ENCODE results near the gene DCAF4L1.

DCAF4L1 gene, protein sequence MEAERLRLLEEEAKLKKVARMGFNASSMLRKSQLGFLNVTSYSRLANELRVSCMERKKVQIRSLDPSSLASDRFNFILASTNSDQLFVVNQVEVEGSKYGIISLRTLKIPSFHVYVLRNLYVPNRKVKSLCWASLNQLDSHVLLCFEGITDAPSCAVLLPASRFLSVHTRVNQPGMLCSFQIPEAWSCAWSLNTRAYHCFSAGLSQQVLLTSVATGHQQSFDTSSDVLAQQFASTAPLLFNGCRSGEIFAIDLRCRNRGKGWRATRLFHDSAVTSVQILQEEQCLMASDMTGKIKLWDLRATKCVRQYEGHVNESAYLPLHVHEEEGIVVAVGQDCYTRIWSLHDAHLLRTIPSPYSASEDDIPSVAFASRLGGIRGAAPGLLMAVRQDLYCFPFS

DNA sequence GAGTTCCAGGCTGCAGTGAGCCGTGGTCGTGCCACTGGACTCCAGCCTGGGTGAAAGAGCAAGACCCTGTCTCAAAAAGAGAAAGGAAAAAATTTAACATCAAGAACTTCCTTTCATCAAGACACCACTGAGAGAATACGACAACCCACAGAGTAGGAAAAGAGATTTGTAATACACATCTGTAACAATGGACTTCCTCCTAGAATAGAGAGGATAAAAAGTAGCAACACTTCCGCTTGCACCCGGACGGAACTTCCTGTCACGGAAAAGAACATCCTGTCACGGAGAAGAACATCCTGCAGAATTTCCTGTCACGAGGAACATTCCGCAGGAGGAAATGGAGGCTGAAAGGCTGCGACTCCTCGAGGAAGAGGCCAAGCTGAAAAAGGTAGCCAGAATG, at the start of gene DCAF4L1:
DCAF4L1 (plus strand) TSS at position 301 of the 400 bp plus-strand sequence; CDS start at position 338, 37 bp downstream.
- no peak for DNase-seq

DNA sequence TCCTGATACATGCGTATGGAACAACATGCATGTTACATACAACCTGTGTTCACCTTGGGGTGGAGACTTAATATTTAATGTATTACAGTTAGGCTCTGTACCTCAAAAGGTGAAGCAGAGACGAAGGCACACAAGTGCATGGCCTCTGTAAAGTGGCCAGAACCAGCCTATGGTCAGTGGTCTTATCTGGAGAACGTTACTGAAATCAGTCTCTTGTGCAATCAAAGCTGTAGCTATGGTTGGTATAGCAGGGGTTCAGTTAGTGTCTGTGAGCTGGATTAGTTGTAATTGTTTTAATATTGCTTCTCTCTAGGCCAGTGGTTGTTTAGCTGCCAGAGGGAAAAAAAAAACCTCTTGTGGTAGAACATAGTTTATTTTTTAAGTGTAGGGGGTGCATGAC, 48.6 kb upstream of the DCAF4L1 start:
- no peak for DNase-seq

DNA sequence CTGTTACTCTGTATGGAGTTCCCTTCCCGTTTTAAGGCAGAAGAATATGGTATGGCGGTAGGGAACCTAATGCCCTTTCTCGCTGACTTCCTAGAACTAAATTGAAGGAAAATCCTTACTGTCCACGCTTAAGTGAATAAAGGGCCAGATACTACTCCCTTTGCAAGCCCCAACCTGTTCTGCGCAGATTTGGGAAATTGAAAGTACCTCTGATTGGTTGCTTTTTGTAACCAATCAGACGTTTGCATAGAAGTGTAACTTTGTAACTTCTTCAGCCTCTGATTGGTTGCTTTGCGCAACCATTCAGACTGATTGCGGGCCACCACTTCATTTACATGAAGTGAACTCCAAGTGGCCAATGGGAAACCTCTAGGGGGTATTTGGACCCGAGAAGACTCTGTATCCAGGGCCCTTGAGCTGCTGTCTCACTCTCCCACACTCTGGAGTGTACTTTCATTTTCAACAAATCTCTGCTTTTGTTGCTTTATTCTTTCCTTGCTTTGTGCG, 47.5 kb upstream of the DCAF4L1 start:
- DNase-seq: peak; percentile 44 to 86

DNA sequence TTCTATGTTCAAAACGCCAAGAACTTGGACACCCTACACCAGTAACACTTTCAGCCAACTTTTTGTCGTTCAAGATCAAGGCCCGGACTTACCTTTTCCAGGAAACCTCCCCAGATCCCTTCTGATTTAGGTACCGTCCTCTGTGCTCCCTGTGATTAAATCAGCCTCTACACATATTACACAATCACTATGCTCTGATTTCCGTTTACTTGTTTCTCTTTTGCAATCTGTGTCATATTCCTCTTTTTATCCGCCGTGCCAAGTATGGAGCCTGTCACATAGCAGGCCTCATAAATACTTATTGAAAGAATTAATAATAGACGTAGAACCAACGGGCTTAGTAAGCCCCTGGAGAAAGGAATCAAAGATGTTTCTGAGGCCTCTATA, 47.0 kb upstream of the DCAF4L1 start:
- no peak for DNase-seq

DNA sequence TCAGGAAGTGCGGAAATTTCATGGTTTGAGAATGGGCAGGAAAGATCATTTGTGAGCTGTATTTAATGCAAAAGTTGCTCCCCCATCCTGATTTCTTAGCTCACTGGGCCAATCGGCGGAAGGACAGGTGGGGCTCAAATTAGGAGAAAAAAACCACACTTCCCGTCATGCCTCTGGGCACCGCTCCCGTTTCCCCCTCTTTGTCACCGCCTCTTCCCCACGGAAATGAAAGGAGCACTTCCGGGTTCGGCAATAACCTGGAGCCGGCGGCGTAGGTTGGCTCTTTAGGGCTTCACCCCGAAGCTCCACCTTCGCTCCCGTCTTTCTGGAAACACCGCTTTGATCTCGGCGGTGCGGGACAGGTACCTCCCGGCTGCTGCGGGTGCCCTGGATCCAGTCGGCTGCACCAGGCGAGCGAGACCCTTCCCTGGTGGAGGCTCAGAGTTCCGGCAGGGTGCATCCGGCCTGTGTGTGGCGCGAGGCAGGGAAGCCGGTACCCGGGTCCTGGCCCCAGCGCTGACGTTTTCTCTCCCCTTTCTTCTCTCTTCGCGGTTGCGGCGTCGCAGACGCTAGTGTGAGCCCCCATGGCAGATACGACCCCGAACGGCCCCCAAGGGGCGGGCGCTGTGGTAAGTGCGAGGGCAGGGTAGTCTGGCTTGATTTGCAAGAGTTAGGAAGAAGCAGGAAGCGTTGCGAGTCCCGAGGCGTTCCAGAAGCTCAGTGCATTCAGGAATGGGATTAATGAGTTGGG, 46.5 kb upstream of the DCAF4L1 start, which contains the start of gene TMEM33:
TMEM33 (plus strand) TSS at position 529 of the 751 bp plus-strand sequence; CDS start at position 585, 56 bp downstream.
- DNase-seq: peak; percentile 92 to 97

DNA sequence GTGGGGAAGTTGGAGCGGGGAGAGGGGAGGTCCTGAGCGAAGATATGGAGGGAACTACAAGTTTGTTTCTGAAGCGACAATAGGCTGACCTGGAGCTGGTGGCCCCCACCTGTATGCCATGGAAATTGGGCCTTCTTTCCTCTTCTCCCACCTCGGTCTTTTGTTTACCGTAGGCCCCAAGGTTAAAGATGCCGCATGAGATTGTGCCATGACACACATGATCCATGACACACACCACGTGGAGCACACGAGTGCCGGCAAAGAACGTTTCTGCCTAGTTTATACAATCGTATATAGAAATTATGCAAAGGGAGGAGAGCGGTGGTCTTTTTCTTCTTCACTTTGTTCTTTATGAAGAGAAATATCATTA, 45.9 kb upstream of the DCAF4L1 start:
- DNase-seq: peak in 1 of 2 experiments; percentile 67

DNA sequence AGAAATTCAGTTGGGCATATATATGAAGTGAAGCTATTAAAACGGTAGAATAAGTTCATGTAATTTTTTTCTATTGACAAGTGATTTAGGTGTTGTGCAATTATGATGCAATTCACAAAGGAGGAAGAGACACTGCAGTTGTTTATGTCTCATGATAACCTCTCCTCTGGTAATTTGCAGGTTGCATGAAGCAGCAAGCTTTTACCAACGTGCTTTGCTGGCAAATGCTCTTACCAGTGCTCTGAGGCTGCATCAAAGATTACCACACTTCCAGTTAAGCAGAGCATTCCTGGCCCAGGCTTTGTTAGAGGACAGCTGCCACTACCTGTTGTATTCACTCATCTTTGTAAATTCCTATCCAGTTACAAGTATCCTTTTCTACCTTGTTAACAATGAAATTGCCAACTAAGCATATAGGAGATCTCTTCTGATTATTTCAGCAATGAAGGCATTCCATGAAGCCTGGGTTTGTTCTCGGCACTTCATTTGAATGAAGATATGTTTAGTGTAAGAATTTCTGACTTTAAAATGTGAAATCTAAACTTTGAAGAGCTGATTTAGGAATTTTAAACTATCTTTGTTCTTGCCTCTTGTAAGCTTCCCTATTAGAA, 42.4 kb upstream of the DCAF4L1 start:
- no peak for DNase-seq

DNA sequence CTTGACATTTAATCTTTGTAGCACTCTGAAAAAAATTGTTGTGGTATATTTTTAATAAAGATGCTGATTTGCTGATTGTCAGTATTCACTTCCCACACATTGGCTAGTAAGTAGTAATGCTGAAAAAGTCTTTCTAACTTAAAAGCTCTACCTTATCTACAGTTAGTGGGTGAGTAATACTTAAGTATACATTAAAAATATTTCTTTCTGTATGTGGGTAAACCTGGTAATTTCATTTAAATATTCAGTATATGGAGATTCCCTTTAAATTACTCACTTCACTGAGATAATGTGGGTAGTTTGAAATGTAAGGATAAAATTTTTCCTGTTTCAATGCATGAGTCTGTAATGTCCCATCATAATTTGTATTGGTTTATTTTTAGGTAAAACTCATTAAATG, 40.7 kb upstream of the DCAF4L1 start:
- no peak for DNase-seq

DNA sequence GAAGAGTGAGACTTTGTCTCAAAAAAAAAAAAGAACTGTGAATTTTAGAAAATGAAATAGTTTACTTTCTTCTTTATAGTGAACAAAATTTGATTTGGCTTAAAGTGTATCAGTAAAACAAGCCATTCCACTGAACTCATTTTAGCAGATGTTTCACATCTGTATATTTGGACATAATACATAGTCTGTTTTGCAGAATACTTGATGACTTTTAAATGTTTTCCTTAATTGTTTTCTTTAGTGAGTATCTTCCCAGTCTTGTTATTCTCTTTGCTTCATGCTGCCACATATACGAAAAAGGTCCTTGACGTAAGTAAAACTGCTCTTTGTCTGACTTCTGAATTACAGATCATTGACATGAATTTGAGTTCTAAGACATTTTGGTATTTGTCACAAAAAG, 38.0 kb upstream of the DCAF4L1 start:
- no peak for DNase-seq

DNA sequence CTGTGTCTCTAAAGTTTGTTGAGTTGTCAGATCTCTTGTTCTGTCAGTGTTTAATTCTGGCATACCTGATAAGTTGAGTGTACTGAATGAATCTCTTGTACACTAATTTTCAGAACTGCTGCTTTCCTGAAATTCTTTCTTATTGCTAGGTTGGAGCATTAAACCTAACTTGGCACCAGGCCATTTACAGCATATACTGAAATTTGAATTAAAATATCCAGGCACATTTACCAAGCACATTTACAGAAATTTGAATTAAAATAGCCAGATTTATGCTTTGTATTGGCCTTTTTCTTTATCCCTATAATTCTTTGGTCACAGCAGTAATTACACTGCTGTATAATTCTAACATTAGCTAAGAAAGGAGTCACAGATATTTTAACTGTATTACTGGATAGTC, 37.5 kb upstream of the DCAF4L1 start:
- DNase-seq: no peak

DNA sequence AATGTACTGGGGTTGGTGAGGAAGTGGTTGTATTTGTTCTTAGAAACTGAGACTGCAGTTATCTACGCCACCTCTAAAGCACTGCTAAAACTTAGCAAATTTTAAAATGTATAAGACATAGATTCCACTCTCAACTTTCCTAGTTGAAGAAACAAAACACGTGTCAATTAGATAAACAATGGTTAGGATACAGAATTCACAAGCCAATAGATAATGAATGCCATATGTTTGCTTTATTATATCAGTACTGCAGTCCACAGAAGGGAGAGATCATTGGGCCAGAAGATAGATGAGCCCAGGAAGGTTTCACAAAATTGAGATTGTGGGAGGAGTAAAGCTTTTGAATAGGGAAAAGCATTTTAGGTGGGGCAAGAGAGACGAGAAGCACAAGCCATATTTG, 32.0 kb upstream of the DCAF4L1 start:
- no peak for DNase-seq

DNA sequence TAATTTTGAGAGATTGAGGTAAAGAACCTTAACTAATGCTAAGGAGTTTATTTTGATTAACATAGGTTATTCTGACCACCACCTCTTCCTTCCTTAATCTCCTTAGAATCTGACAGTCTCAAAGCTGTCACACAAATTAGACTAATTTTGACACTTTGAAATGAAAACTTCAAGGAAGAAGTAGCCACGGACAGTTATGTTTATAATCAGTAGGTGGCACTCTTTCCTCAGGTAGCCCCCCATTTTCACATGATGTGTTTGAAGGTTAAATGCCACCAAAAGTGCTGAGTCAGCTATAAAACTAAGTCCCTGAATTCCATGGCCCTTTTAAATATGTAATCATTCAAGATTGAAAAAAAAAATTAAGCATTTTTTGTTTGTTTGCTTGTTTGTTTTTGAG, 23.9 kb upstream of the DCAF4L1 start:
- DNase-seq: no peak

DNA sequence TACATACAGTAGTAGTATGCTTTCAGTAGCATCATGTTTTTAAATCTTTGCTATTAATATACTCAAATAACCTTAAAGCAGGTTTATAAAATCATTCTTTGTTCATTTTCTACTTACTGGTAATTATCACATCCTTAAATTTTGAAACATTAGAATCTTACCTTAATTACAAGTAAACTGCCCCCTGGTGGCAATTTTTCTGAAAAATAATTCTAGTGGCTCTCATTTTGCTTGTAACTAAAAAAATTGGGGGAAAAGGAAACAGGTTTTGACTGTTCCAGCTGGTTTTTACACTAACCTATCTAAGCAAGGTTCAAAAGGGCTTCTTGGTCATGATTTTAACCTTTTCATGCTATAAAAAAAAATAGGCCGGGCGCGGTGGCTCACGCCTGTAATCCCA, 18.5 kb upstream of the DCAF4L1 start:
- DNase-seq: no peak

DNA sequence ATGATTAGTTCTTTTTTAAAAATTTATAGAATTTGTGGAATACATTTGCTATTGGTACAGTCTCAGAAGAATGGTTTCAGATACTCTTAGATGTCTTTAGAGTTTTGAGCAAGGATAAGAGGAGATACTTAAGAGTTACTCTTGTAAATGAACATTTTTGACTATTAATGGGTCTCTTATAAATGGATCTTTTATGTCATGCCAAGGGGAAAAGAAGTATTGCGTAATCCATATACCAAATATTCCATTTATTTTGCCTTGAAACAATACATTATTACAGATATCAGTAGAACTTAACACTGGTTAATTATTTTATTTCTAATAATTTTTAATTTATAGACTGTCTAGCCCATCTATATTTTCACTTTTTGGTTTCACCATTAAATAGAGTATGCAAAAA, 17.2 kb upstream of the DCAF4L1 start:
- DNase-seq: no peak

DNA sequence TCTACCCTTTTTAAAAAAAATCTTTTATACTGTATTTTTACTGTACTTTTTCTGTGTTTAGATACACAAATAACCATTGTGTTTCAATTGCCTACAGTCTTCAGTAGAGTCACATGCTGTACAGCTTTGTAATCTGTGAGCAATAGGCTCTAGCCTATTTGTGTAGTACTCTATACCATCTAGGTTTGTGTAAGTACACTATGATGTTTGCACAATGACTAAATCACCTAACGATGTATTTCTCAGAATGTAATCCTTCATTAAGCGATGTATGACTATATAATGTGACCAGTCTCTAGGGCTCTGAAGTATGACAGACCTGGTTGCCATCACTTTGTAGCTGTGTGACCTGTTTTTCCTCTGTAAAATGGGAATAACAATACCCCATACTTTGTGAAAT, 14.2 kb upstream of the DCAF4L1 start:
- DNase-seq: no peak

DNA sequence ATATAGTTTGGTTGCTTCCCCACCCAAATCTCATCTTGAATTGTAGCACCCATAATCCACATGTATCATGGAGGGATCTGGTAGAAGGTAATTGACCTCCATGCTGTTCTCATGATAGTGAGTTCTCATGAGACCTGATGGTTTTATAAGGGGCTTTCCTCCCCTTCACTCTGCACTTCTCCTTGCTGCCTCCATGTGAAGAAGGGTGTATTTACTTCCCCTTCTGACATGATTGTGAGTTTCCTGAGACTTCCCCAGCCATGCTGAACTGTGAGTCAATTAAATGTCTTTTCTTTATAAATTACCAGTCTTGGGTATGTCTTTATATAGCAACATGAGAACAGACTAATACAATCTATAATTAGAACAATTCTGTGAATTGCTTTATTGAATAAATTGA, 11.9 kb upstream of the DCAF4L1 start:
- no peak for DNase-seq

DNA sequence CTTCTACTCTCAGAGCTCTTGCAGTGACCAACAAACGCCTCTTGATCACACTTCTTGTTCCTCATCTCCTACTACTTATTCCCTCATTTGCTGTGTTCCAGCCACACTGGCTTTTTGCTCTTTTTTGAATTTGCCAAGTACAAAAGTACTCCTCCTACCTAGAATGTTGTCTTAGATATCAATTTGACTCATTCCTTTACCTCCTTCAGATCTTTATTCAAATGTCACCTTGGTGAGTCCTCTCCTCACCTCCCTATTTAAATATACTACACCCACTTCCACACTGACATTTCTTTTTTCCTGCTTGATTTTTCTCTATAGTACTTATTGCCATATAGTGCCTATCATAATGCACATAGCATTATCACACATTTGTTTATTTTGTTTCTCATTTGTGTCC, 6.2 kb upstream of the DCAF4L1 start:
- no peak for DNase-seq

DNA sequence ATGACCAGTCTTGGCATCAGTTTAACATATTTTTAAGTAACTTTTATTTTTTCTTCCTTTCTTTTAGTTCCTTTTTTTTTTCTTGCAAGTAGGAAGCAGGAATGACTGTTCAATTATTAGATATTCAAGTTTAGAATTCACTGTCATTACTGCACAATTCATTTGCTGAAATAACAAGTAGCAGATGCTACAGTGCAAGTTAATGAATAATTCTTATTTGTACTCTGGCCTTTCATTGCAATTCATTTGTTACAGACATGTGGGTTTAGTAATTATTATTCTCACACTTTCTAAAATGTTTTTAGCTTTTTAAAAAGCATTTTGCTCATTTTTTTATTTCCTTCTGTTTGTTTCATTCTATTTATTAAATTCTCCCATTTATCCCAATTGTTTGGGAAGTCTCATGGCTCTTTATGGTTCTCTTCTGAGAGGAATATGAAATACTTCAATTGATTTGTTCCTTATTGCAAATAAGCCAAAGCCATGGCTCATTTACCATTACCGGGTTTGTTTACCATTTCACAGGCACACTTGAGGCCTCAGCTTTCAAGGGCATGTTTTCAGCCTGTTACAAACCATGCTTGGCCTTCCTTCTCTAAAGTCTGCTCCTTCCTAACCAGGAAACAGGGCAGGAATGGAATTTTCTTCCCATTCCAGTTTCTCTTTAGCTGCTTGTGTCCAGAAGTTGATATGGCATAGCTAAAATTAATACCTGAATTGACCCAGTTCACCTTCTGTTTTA, 4.6 kb upstream of the DCAF4L1 start:
- no peak for DNase-seq

DNA sequence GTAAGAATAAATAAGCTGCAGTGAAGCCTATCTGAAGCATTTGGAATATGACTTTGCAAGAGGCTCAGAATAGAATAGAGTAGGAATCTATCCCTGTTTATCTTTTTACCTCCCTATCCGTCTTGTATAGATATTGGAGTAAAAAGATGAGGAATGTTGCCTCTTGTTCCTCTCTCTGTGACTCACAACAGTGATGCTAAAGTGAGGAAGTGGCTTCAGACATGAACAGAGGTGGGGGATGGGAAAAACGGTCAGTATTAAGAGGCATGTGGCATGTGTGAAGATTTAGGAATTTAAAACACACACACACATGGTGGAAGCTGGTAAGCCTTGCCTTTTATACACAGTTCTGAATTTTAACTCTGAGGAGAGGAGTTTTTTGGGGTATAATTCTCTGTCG, 3.8 kb upstream of the DCAF4L1 start:
- DNase-seq: no peak

DNA sequence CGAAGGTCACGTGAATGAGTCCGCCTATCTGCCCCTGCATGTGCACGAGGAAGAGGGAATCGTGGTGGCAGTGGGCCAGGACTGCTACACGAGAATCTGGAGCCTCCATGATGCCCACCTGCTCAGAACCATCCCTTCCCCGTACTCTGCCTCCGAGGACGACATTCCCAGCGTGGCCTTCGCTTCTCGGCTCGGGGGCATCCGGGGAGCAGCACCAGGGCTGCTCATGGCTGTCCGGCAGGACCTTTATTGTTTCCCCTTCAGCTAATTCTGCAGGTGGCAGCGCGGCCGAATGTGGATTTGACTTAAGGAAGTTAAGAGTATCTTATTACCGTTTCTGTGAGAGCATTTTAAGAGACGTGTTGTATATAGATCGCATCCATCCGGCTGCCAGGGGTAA, 1.2 kb downstream of the DCAF4L1 start:
- no peak for DNase-seq

DNA sequence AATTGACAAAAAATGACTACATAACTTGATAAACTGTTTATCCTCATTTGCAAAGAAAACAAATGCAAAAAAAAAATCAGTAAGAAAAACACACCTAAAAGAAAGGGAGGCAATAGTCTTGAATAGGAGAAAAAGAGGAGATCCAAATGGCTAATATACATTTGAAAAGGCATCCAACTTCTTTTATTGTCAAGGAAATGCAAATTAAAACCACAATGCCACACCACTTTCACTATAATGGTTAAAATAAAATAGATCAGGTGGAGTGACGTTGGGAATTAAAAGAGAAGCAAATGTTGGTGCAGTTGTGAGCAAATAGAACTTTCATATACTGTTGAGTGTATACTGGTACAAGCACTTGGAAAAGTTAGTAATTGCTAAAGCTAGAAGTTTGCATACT, 3.6 kb downstream of the DCAF4L1 start:
- no peak for DNase-seq

DNA sequence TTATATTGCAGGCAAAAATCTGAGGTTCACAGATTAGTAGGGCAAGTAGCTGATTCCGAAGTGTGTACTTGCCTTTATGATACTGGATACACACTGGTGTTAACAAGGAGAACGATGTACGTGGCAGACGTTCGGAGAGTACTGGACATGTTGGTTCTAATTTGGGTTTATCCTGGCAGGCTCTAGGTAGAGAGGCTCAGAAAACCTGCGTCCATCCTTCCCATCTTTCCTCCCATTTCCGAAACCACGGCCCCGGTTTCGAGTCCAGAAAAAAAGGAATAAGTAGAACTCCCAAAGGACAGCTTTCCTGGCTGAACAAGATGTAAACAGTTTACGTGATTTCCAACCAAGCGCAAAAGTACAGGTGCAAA, 8.4 kb downstream of the DCAF4L1 start:
- no peak for DNase-seq

All from NCI-H2081 (cell line).